ENCODE results near the gene GRIK3.

Gene GRIK3

GRCh38 chr1:37056325-37056724, 22.0 kb upstream of the GRIK3 start:
- no peak overlapping the region for H2AFZ ChIP-seq (ENCODE audit: low read depth, low read length)
- H3K4me2 ChIP-seq (ENCODE audit: low read length): no peak overlapping the region
- no peaks in the 10 kb centered on the region for H3K79me2 ChIP-seq (ENCODE audit: low read length)
- no peak overlapping the region for H3K27ac ChIP-seq (ENCODE audit: low read length)
- no peak overlapping the region for H3K9ac ChIP-seq (ENCODE audit: low read length)
- H3K4me1 ChIP-seq (ENCODE audit: low read length): no peaks in the 10 kb centered on the region
- H4K20me1 ChIP-seq (ENCODE audit: insufficient read depth, low read length): no peaks in the 10 kb centered on the region
- no peaks in the 10 kb centered on the region for H3K36me3 ChIP-seq (replicated peaks; ENCODE audit: low read depth, low read length)
- no peaks in the 10 kb centered on the region for H3K9me3 ChIP-seq (ENCODE audit: insufficient read depth, low read length)
- H3K27me3 ChIP-seq (ENCODE audit: low read depth, low read length): no peaks in the 10 kb centered on the region
- TF ChIP-seq CTCF (IDR thresholded peaks at IDR 0.05; ENCODE audit: low read depth, low read length): no peak
- TF ChIP-seq EZH2phosphoT487 (IDR thresholded peaks at IDR 0.05; ENCODE audit: low read depth): no peak
- H3K4me3 ChIP-seq (ENCODE audit: low read length): no peak overlapping the region

GRCh38 chr1:37055631-37056030, 21.3 kb upstream of the GRIK3 start:
- no peak overlapping the region for H3K27ac ChIP-seq (ENCODE audit: low read length)
- no peak for TF ChIP-seq CTCF (IDR thresholded peaks at IDR 0.05; ENCODE audit: low read depth, low read length)
- no peak for TF ChIP-seq EZH2phosphoT487 (IDR thresholded peaks at IDR 0.05; ENCODE audit: low read depth)
- H3K4me1 ChIP-seq (ENCODE audit: low read length): no peaks in the 10 kb centered on the region
- H3K27me3 ChIP-seq (ENCODE audit: low read depth, low read length): no peaks in the 10 kb centered on the region
- H4K20me1 ChIP-seq (ENCODE audit: insufficient read depth, low read length): no peaks in the 10 kb centered on the region
- H2AFZ ChIP-seq (ENCODE audit: low read depth, low read length): no peak overlapping the region
- H3K36me3 ChIP-seq (replicated peaks; ENCODE audit: low read depth, low read length): no peaks in the 10 kb centered on the region
- H3K4me3 ChIP-seq (ENCODE audit: low read length): no peak overlapping the region
- H3K79me2 ChIP-seq (ENCODE audit: low read length): no peaks in the 10 kb centered on the region
- no peak overlapping the region for H3K9ac ChIP-seq (ENCODE audit: low read length)
- H3K4me2 ChIP-seq (ENCODE audit: low read length): no peak overlapping the region
- no peaks in the 10 kb centered on the region for H3K9me3 ChIP-seq (ENCODE audit: insufficient read depth, low read length)

GRCh38 chr1:37053173-37053572, 18.9 kb upstream of the GRIK3 start:
- no peak overlapping the region for H3K27ac ChIP-seq (ENCODE audit: low read length)

GRCh38 chr1:37052120-37052519, 17.8 kb upstream of the GRIK3 start:
- TF ChIP-seq CTCF (IDR thresholded peaks at IDR 0.05; ENCODE audit: low read depth, low read length) (no peak), EZH2phosphoT487 (IDR thresholded peaks at IDR 0.05; ENCODE audit: low read depth) (no peak)
- Histone ChIP-seq H3K79me2 (ENCODE audit: low read length) (no peaks in the 10 kb centered on the region), H3K36me3 (replicated peaks; ENCODE audit: low read depth, low read length) (no peaks in the 10 kb centered on the region), H3K27ac (ENCODE audit: low read length) (no peak overlapping the region), H3K4me1 (ENCODE audit: low read length) (no peaks in the 10 kb centered on the region), H2AFZ (ENCODE audit: low read depth, low read length) (no peak overlapping the region), H3K9me3 (ENCODE audit: insufficient read depth, low read length) (no peaks in the 10 kb centered on the region), H3K27me3 (ENCODE audit: low read depth, low read length) (no peaks in the 10 kb centered on the region), H4K20me1 (ENCODE audit: insufficient read depth, low read length) (no peaks in the 10 kb centered on the region), H3K9ac (ENCODE audit: low read length) (no peak overlapping the region), H3K4me2 (ENCODE audit: low read length) (no peak overlapping the region), H3K4me3 (ENCODE audit: low read length) (no peak overlapping the region)

More at GRCh38 chr1:37053173-37053572, 18.9 kb upstream of the GRIK3 start:
- Histone ChIP-seq H3K4me1 (ENCODE audit: low read length) (no peaks in the 10 kb centered on the region), H3K9me3 (ENCODE audit: insufficient read depth, low read length) (no peaks in the 10 kb centered on the region), H3K36me3 (replicated peaks; ENCODE audit: low read depth, low read length) (no peaks in the 10 kb centered on the region), H3K79me2 (ENCODE audit: low read length) (no peaks in the 10 kb centered on the region), H3K4me3 (ENCODE audit: low read length) (no peak overlapping the region), H3K27me3 (ENCODE audit: low read depth, low read length) (no peaks in the 10 kb centered on the region), H3K4me2 (ENCODE audit: low read length) (no peak overlapping the region), H3K9ac (ENCODE audit: low read length) (no peak overlapping the region), H4K20me1 (ENCODE audit: insufficient read depth, low read length) (no peaks in the 10 kb centered on the region), H2AFZ (ENCODE audit: low read depth, low read length) (no peak overlapping the region)
- no peak for TF ChIP-seq EZH2phosphoT487 (IDR thresholded peaks at IDR 0.05; ENCODE audit: low read depth)
- no peak for TF ChIP-seq CTCF (IDR thresholded peaks at IDR 0.05; ENCODE audit: low read depth, low read length)
